ENCODE data around the gene MYO18B. TPM values are rescaled to one million over a fixed set of nuclear protein-coding genes. Genes with fewer than 3 reads are reported as not detected.

MYO18B gene
- total and polyA plus RNA-seq, 2 of the 8 experiments (the other 6 are each of a cell fraction or from before 2014, with no cell fraction given), result 0.62 to 0.78 TPM

- no peaks in the 10 kb centered on the region for H3K36me3 ChIP-seq (ENCODE audit: control insufficient read depth in 2 of 4, insufficient read depth in 4 of 4, low read length in 3 of 4)
- H3K4ac ChIP-seq (replicated peaks; ENCODE audit: insufficient read length, low read depth, low read length), result no peak overlapping the region
- no peak overlapping the region for H3K27ac ChIP-seq (ENCODE audit: low read depth, low read length)
- no peak overlapping the region for H3K4me3 ChIP-seq (ENCODE audit: extremely low read depth in 1 of 4, insufficient read depth in 2 of 4, low read depth in 3 of 4, low read length in 4 of 4)
- H3K18ac ChIP-seq (ENCODE audit: extremely low read depth, low read length), result no peak overlapping the region
- no peak overlapping the region for H2BK120ac ChIP-seq (replicated peaks; ENCODE audit: low read depth, low read length)
- ChIA-PET POLR2A (ENCODE audit: partially characterized antibody) (no interaction called here), CTCF (ENCODE audit: partially characterized antibody) (interaction anchor here (0.6 to 5.0 kb wide), 16 partner anchors 10 to 626 kb away, joined by 3 to 31 read pairs (median 4); no protein-coding TSS in a partner anchor)
- no peak overlapping the region for H3K9ac ChIP-seq (replicated peaks in 1 of 4; ENCODE audit: extremely low read depth in 1 of 4, low read depth in 3 of 4, low read length in 3 of 4)
- H3K23ac ChIP-seq (ENCODE audit: insufficient read length), result no peak overlapping the region
- no peaks in the 10 kb centered on the region for H3K23me2 ChIP-seq (ENCODE audit: low read depth, low read length)
- H3K27me3 ChIP-seq (replicated peaks in 1 of 4; ENCODE audit: control insufficient read depth in 3 of 4, extremely low read depth in 1 of 4, insufficient read depth in 3 of 4, low read length in 3 of 4), result no peaks in the 10 kb centered on the region
- no peak overlapping the region for H4K8ac ChIP-seq (ENCODE audit: extremely low read depth, insufficient read depth, low read length)
- WGBS, 2 experiments (ENCODE audit: extremely low coverage in 1 of 2, insufficient coverage in 1 of 2, insufficient read length in 1 of 2, insufficient replicate concordance in 2 of 2, low coverage in 1 of 2, low lambda C conversion rate in 2 of 2, missing lambda C conversion rate in 1 of 2), result 78% methylated on average over 7 of the region's 7 CpGs; no CpG with 5 or more reads in 1 of the 2 experiments
- H3K56ac ChIP-seq (replicated peaks; ENCODE audit: insufficient read length, low read depth, low read length), result no peak overlapping the region
- no peak overlapping the region for H2BK20ac ChIP-seq (ENCODE audit: low read length)
- no peak overlapping the region for H2AFZ ChIP-seq (ENCODE audit: low read length)
- H3K9me3 ChIP-seq (ENCODE audit: insufficient read depth in 2 of 2, low read depth in 1 of 2, low read length in 1 of 2), result peaks cover 6 to 9% of the 10 kb centered on the region in 2 experiments; a peak in 3 of 4 replicates
- no peaks in the 10 kb centered on the region for H3K79me1 ChIP-seq (ENCODE audit: low read depth, low read length)
- H3K79me2 ChIP-seq (ENCODE audit: control insufficient read depth in 1 of 2, insufficient read depth in 2 of 2, low read length in 2 of 2), result no peaks in the 10 kb centered on the region
- DNase-seq (ENCODE audit: low read depth in 1 of 2, low spot score in 2 of 2) (no peak), FAIRE-seq (no peak)
- H2AK5ac ChIP-seq (ENCODE audit: low read depth, low read length), result no peak overlapping the region
- no peaks in the 10 kb centered on the region for H3K4me1 ChIP-seq (replicated peaks in 1 of 4; ENCODE audit: control insufficient read depth in 3 of 4, insufficient read depth in 4 of 4, low read length in 3 of 4)
- H4K91ac ChIP-seq (replicated peaks; ENCODE audit: insufficient read length, low read length), result no peak overlapping the region
- H2BK12ac ChIP-seq (ENCODE audit: low read depth, low read length), result no peak overlapping the region
- H3K4me2 ChIP-seq (ENCODE audit: insufficient read depth in 1 of 2, low read depth in 2 of 2, low read length in 2 of 2), result no peak overlapping the region
- H2BK5ac ChIP-seq (ENCODE audit: low read depth, low read length), result no peak overlapping the region
- no peak overlapping the region for H2BK15ac ChIP-seq (ENCODE audit: low read length)
- no peak overlapping the region for H3K14ac ChIP-seq (ENCODE audit: insufficient read length)
- no peak overlapping the region for H4K5ac ChIP-seq (ENCODE audit: insufficient read length, low read depth, low read length)
- H4K20me1 ChIP-seq (replicated peaks in 1 of 2; ENCODE audit: control insufficient read depth in 1 of 2, insufficient read depth in 2 of 2, low read length in 2 of 2), result no peaks in the 10 kb centered on the region
- TF ChIP-seq POU5F1 (IDR thresholded peaks at IDR 0.05; ENCODE audit: low read depth, low read length) (no peak), CEBPB (IDR thresholded peaks at IDR 0.05; ENCODE audit: low read depth, low read length) (no peak), RBBP5 (IDR thresholded peaks at IDR 0.05; ENCODE audit: borderline replicate concordance, low read depth, low read length) (no peak), RNF2 (IDR thresholded peaks at IDR 0.05; ENCODE audit: borderline replicate concordance, low read depth, low read length, missing control alignments, poor library complexity, severe bottlenecking) (no peak), CTCF (IDR thresholded peaks at IDR 0.05; ENCODE audit: control extremely low read depth in 1 of 3, insufficient read depth in 1 of 3, low read depth in 1 of 3, low read length in 3 of 3) (no peak), SIN3A (conservative IDR thresholded peaks at IDR 0.05 in 1 of 2, IDR thresholded peaks at IDR 0.05 in 1 of 2; ENCODE audit: low read depth in 1 of 2, low read length in 2 of 2) (no peak), HDAC2 (IDR thresholded peaks at IDR 0.05; ENCODE audit: borderline replicate concordance in 1 of 2, low read depth in 2 of 2, low read length in 2 of 2) (no peak), CHD1 (IDR thresholded peaks at IDR 0.05; ENCODE audit: low read depth, low read length) (no peak), SAP30 (IDR thresholded peaks at IDR 0.05; ENCODE audit: insufficient read depth, insufficient replicate concordance, low read length) (no peak), JUN (IDR thresholded peaks at IDR 0.05; ENCODE audit: low read depth, low read length) (no peak)
Measured at GRCh38 chr22:25763239-25763777, 21.3 kb downstream of the MYO18B start.
